Measurements from ENCODE around the gene DENND1B. TPM values are rescaled to one million over a fixed set of nuclear protein-coding genes. Genes with fewer than 3 reads are reported as not detected.

Gene DENND1B
- polyA plus RNA-seq, 1 donor (not counting 4 experiments of a cell fraction or from before 2014, with no cell fraction given), result 7.6 TPM

GRCh38 chr1:197632651-197633050, 142.6 kb downstream of the DENND1B start:
- Histone ChIP-seq H3K9me3 (ENCODE audit: control insufficient read depth, low read depth, low read length) (no peaks in the 10 kb centered on the region), H3K4me2 (ENCODE audit: control insufficient read depth, extremely low read depth, insufficient read depth, low read depth, low read length) (no peak overlapping the region), H3K9me1 (ENCODE audit: control insufficient read depth, extremely low read depth, insufficient read depth, low read length) (no peaks in the 10 kb centered on the region), H3K9ac (ENCODE audit: control insufficient read depth, extremely low read depth, insufficient read depth, low read length) (no peak overlapping the region), H2AFZ (ENCODE audit: control insufficient read depth, low read length) (no peak overlapping the region), H3K36me3 (ENCODE audit: control insufficient read depth in 2 of 2, extremely low read depth in 1 of 2, insufficient read depth in 2 of 2, low read length in 2 of 2) (peaks cover 0 to 2% of the 10 kb centered on the region in 2 experiments), H3K27me3 (ENCODE audit: control insufficient read depth, extremely low read depth, insufficient read depth, low read length) (no peaks in the 10 kb centered on the region), H3K79me2 (ENCODE audit: control insufficient read depth, insufficient read depth, low read length) (no peaks in the 10 kb centered on the region), H3K27ac (ENCODE audit: control insufficient read depth, insufficient read depth, low read length) (no peak overlapping the region), H3K4me1 (ENCODE audit: control insufficient read depth, extremely low read depth, insufficient read depth, low read length) (no peaks in the 10 kb centered on the region), H3K4me3 (ENCODE audit: control insufficient read depth in 2 of 3, extremely low read depth in 1 of 3, insufficient read depth in 2 of 3, low read depth in 1 of 3, low read length in 3 of 3) (no peak overlapping the region), H4K20me1 (ENCODE audit: control insufficient read depth, extremely low read depth, insufficient read depth, low read length) (no peaks in the 10 kb centered on the region)
- no peak for TF ChIP-seq CTCF (optimal IDR thresholded peaks at IDR 0.05 in 1 of 3, IDR thresholded peaks at IDR 0.05 in 1 of 3, conservative IDR thresholded peaks at IDR 0.05 in 1 of 3; ENCODE audit: extremely low read depth in 1 of 3, insufficient read depth in 2 of 3, low read length in 3 of 3)
- TF ChIP-seq EZH2 (IDR thresholded peaks at IDR 0.05; ENCODE audit: low read length), result no peak
- dilution Hi-C loops (cut with MboI; ENCODE audit: extremely low pct_ligation_motif_present, low sequenced_read_pairs), result no loop called here
- DNase-seq (ENCODE audit: low read depth, low spot score), result no peak
- FAIRE-seq, result no peak

- Histone ChIP-seq H3K9ac (ENCODE audit: control insufficient read depth, extremely low read depth, insufficient read depth, low read length) (no peak overlapping the region), H3K36me3 (ENCODE audit: control insufficient read depth in 2 of 2, extremely low read depth in 1 of 2, insufficient read depth in 2 of 2, low read length in 2 of 2) (peaks cover 0 to 2% of the 10 kb centered on the region in 2 experiments), H2AFZ (ENCODE audit: control insufficient read depth, low read length) (no peak overlapping the region), H3K9me3 (ENCODE audit: control insufficient read depth, low read depth, low read length) (no peaks in the 10 kb centered on the region), H3K79me2 (ENCODE audit: control insufficient read depth, insufficient read depth, low read length) (no peaks in the 10 kb centered on the region), H3K27me3 (ENCODE audit: control insufficient read depth, extremely low read depth, insufficient read depth, low read length) (no peaks in the 10 kb centered on the region), H3K4me3 (ENCODE audit: control insufficient read depth in 2 of 3, extremely low read depth in 1 of 3, insufficient read depth in 2 of 3, low read depth in 1 of 3, low read length in 3 of 3) (no peak overlapping the region), H3K9me1 (ENCODE audit: control insufficient read depth, extremely low read depth, insufficient read depth, low read length) (no peaks in the 10 kb centered on the region), H3K4me2 (ENCODE audit: control insufficient read depth, extremely low read depth, insufficient read depth, low read depth, low read length) (no peak overlapping the region), H3K4me1 (ENCODE audit: control insufficient read depth, extremely low read depth, insufficient read depth, low read length) (no peaks in the 10 kb centered on the region), H4K20me1 (ENCODE audit: control insufficient read depth, extremely low read depth, insufficient read depth, low read length) (no peaks in the 10 kb centered on the region), H3K27ac (ENCODE audit: control insufficient read depth, insufficient read depth, low read length) (no peak overlapping the region)
- dilution Hi-C loops (cut with MboI; ENCODE audit: extremely low pct_ligation_motif_present, low sequenced_read_pairs), result no loop called here
- TF ChIP-seq CTCF (optimal IDR thresholded peaks at IDR 0.05 in 1 of 3, IDR thresholded peaks at IDR 0.05 in 1 of 3, conservative IDR thresholded peaks at IDR 0.05 in 1 of 3; ENCODE audit: extremely low read depth in 1 of 3, insufficient read depth in 2 of 3, low read length in 3 of 3) (no peak), EZH2 (IDR thresholded peaks at IDR 0.05; ENCODE audit: low read length) (no peak)
- DNase-seq (ENCODE audit: low read depth, low spot score) (no peak), FAIRE-seq (no peak)
Measured at GRCh38 chr1:197632005-197632404, 143.3 kb downstream of the DENND1B start.
